ENCODE results near the gene SHQ1.

SHQ1 gene

GRCh38 chr3:72847751-72848702 lies at the start of gene SHQ1:
Gene SHQ1, minus strand, starts transcription at chr3:72848445. Its CDS starts 105 bp downstream, at chr3:72848340.
- in situ Hi-C loops (cut with MboI; ENCODE audit: low sequenced_read_pairs) = no loop called here

- in situ Hi-C loops (cut with MboI; ENCODE audit: low sequenced_read_pairs) = no loop called here
Observed at GRCh38 chr3:72897758-72898007, 49.4 kb upstream of the SHQ1 start.

DNA sequence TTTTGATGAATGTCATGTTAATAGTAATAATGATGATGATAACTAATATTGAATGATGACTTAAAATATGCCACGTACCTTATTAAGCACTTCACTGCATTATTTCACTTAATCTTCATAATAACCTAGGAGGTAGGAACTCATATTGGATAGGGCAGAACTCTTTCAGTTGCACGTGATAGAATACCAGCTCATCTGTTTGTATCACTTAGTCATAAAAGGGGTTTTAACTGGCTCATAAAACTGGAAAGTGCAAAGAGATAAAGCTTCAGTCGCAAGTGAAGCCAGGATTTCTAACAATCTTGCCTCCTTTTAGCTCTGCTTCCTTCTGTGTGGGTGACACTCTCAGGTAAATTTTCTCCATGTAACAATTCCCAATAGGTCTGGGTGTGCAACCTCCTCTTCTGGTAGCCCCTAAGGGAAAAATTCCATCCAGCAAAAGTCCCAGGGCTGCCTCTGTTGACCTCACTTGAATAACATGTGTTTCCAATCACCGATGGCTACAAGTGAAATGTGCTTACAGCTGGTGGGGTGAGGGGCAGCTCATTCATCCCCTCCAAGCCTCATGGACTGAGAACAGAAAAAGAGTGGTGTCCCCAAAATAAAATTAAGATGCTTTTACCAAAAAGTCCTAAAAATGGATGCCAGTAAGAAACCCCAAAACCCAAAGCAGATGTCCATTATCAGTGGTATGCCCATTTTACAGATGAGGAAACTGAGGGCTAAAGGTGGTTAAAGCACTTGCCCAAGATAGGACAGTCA lies 48.9 kb upstream of the SHQ1 start:
- in situ Hi-C loops (cut with MboI; ENCODE audit: low sequenced_read_pairs) = no loop called here

DNA sequence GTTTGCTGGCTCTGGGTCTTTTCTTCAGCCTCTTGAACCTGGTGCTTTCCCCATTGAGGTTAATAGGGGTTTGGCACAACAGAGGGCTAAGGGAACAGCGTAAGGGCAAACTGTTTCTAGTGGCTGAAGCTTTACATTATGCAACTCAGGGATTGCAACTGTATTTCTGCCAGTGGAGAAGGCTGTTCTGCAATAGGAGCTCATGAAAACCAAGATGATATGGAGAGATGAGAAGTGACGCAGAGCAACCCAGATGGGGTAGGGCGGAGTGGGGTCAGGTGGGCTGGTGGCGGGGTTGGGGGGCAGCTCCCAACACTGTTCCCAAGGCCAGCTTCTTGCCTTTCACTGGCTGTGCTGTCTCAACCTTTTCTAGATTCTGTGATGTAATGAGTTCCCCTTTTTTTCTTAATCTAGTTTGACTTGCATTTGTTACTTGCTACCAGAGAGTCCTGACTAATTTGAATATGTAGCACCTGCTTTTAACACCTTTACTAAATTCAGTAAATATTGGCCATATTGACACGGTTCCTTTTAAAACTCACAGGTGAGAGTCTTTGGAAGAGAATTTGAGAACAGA lies 46.8 kb upstream of the SHQ1 start:
- in situ Hi-C loops (cut with MboI; ENCODE audit: low sequenced_read_pairs) = no loop called here

GRCh38 chr3:72892870-72893269 lies 44.6 kb upstream of the SHQ1 start:
- in situ Hi-C loops (cut with MboI; ENCODE audit: low sequenced_read_pairs) = no loop called here

GRCh38 chr3:72892081-72892775 lies 44.0 kb upstream of the SHQ1 start:
- in situ Hi-C loops (cut with MboI; ENCODE audit: low sequenced_read_pairs) = no loop called here

GRCh38 chr3:72891053-72891855 lies 43.0 kb upstream of the SHQ1 start:
- in situ Hi-C loops (cut with MboI; ENCODE audit: low sequenced_read_pairs) = no loop called here

- in situ Hi-C loops (cut with MboI; ENCODE audit: low sequenced_read_pairs) = no loop called here
Observed at GRCh38 chr3:72890166-72890925, 42.1 kb upstream of the SHQ1 start.

- in situ Hi-C loops (cut with MboI; ENCODE audit: low sequenced_read_pairs) = no loop called here
Observed at GRCh38 chr3:72889310-72890165, 41.3 kb upstream of the SHQ1 start.

- in situ Hi-C loops (cut with MboI; ENCODE audit: low sequenced_read_pairs) = no loop called here
Observed at GRCh38 chr3:72888546-72889309, 40.5 kb upstream of the SHQ1 start.

DNA sequence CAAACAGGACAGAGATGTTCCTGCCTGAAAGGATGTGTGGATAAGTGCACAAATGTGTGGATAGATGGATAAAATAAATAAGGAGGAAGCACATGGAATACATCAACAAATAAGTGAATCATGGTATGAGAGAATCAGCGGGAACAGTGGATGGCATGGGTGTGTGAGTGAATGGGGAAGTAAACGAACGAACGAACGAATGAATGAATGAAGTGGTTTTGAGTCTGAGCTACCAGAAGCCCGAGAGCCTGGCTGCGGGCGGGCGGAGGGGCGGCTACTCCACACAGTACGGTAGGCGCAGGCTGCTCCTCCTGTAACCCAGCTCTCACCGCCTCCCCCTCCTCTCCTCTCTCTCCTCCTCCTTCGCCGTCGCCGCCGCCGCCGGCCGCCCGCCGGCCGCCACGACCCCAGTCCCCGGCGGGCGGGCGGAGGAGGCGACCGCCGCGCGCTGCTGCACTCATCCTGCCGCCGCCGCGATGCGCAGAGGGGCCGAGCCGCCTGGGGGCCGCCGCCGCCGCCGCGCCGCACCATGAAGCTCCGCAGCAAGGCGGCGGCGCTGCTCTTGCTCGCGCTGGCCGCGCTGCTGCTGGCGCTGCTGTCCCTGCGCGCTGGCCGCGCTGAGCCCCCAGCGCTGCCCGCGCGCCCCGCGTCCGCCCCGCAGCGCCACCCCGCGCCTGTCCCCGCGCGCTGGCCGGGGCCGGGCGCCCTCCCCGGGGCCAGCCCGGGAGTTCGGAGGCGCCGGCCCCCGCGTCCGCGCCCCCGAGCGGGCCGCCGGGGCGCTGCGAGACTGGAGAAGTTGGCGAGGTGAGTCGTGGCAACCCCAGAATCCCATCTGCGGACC lies 39.7 kb upstream of the SHQ1 start, which contains the start of gene GXYLT2:
GXYLT2 (plus strand) TSS at position 342 of the 841 bp plus-strand sequence; CDS start at position 530, 188 bp downstream.
- in situ Hi-C loops (cut with MboI; ENCODE audit: low sequenced_read_pairs) = no loop called here

DNA sequence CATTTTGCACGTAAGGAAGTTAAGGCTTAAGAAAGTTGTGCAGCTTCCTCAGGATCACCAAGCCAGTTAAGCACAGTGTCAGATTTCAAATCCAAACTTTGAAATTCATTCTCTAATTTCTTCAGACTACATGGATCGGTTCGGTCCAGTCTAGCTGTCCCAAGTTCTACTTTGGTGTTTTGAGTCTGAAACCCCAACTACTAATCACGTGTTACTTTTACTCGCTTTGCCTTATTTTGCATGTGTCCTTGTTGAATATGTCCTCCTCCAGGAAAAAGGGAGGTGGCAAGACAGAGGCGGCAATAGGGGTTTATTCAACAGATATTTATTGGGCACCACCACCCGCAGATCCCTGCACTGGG lies 39.1 kb upstream of the SHQ1 start:
- in situ Hi-C loops (cut with MboI; ENCODE audit: low sequenced_read_pairs) = no loop called here

GRCh38 chr3:72872183-72872582 lies 23.9 kb upstream of the SHQ1 start:
- in situ Hi-C loops (cut with MboI; ENCODE audit: low sequenced_read_pairs) = no loop called here

DNA sequence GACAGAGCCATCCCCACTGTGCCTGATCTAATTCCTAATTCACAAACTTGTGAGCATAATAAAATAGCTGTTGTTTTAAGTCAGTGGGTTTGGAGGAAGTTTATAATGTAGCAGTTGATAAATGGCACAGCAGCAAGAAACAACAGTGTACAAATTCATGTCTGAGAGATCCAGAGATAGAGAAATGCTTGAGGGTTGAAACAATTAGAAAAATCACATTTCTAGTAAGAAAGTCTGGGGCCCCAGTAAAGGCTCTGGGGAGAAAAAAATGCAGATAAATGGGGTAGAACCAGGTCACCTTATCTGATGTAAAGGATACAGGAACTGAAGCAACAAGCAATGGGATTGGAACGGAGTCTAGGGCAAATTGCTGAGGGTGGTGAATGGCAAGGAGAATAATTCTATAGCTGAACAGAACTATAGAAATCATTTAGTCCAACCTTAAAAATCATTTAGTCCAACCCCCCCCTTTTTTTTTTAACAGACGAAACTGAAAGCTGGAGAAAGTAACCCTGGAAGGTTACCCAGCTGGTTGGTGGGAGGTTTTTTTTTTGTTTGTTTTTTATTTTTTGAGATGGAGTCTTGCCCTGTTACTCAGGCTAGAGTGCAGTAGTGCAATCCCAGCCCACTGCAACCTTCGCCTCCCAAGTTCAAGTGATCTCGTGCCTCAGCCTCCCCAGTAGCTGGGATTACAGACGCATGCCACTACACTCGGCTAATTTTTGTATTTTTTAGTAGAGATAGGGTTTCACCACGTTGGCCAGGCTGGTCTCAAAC lies 14.3 kb upstream of the SHQ1 start:
- in situ Hi-C loops (cut with MboI; ENCODE audit: low sequenced_read_pairs) = no loop called here

- in situ Hi-C loops (cut with MboI; ENCODE audit: low sequenced_read_pairs) = no loop called here
Observed at GRCh38 chr3:72860846-72861245, 12.6 kb upstream of the SHQ1 start.

DNA sequence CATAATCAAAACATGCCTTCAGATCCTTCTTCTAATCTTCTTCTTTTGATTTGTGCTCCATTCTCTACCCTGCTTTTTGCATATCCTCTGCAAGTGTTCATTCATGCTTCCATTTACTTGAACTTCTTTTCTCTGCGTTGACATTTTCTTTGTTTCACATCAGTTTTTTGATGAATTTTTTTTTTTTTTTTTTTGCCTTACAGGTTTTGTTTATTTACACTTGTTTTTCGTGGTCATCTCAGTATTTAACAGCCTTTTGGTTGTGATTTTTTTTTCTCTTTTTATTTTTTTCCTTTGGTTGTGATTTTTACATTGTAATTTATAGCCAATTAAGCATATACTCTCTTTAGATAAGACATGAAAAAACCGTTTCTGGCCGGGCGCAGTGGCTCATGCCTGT lies 11.8 kb upstream of the SHQ1 start:
- in situ Hi-C loops (cut with MboI; ENCODE audit: low sequenced_read_pairs) = no loop called here

All from HL-60/S4 treated with retinoic acid at 250 ng/mL for 4 days and 3 days (cell line).